Measurements from ENCODE around the gene PRELP.
"Not testable (repeated sequence)": the region's sequence is repeated elsewhere in the genome, so short reads cannot be mapped to it uniquely, and the experiment has no call there.

PRELP gene

GRCh38 chr1:203518139-203518538 is 42.5 kb downstream of the PRELP start:
- not testable (repeated sequence) for H2BK15ac ChIP-seq (ENCODE audit: low read length); H3K14ac ChIP-seq (ENCODE audit: low read length); H3K27ac ChIP-seq (replicated peaks; ENCODE audit: low read length); H2BK120ac ChIP-seq (ENCODE audit: low read depth, low read length); H4K91ac ChIP-seq (ENCODE audit: low read depth, low read length, poor library complexity); H3K9ac ChIP-seq (ENCODE audit: low read depth, low read length, poor library complexity); H3K4me2 ChIP-seq (ENCODE audit: insufficient read depth, low read length, poor library complexity, severe bottlenecking); H2BK12ac ChIP-seq (ENCODE audit: low read length); DNase-seq (ENCODE audit: low spot score); H3K36me3 ChIP-seq (replicated peaks in 1 of 2; ENCODE audit: control insufficient read depth in 2 of 2, insufficient read depth in 2 of 2, low read length in 2 of 2); H2AFZ ChIP-seq (ENCODE audit: low read length); H4K8ac ChIP-seq (ENCODE audit: low read depth, low read length); H3K4ac ChIP-seq (ENCODE audit: low read length); H3K79me1 ChIP-seq (ENCODE audit: low read depth, low read length); H3K23ac ChIP-seq (ENCODE audit: low read depth, low read length, poor library complexity); H3K9me3 ChIP-seq (replicated peaks in 1 of 2; ENCODE audit: control insufficient read depth in 2 of 2, insufficient read depth in 1 of 2, low read depth in 1 of 2, low read length in 2 of 2); H3K4me3 ChIP-seq (ENCODE audit: low read length in 2 of 2); H2BK5ac ChIP-seq (ENCODE audit: low read length)
- H3K18ac ChIP-seq (ENCODE audit: low read length): peak overlapping the region; percentile 40
- peaks cover 0 to 26% (median 2%) of the 10 kb centered on the region in 3 experiments for H3K27me3 ChIP-seq (ENCODE audit: control insufficient read depth in 3 of 3, insufficient read depth in 3 of 3, low read depth in 1 of 3, low read length in 3 of 3)
- WGBS, 2 donors (ENCODE audit: extremely low coverage in 2 of 2, insufficient read length in 2 of 2, insufficient replicate concordance in 1 of 2): no CpG with 5 or more reads among the region's 4 CpGs
- peak overlapping the region; percentile 17 for H2AK5ac ChIP-seq (ENCODE audit: low read depth, low read length)
- H3K4me1 ChIP-seq (ENCODE audit: control insufficient read depth in 2 of 2, insufficient read depth in 1 of 2, low read depth in 1 of 2, low read length in 2 of 2): peaks cover 41 to 48% of the 10 kb centered on the region in 2 donors

DNA sequence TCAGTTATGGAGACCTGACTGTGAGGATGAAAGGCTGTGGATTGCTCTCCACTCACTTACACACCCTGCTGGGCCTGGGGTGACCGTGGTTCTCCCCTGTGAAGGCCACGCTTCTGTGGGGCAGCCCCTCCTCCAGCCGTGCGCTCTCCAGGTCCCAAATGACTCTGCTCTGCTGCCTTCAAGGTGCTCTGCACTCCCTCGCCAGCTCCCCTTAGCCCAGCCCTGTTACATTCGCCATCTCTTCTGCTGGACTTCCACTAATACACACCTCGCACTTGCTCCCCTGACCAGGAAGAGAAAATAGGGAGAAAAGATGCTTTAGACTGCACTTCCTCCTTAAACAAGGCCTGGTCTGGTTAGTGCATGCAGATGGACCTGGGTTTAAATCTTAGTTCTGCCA is 42.9 kb downstream of the PRELP start:
- Histone ChIP-seq H3K18ac (ENCODE audit: low read length) (peak overlapping the region; percentile 40), H3K4ac (ENCODE audit: low read length) (no peak overlapping the region), H3K9me3 (replicated peaks in 1 of 2; ENCODE audit: control insufficient read depth in 2 of 2, insufficient read depth in 1 of 2, low read depth in 1 of 2, low read length in 2 of 2) (no peaks in the 10 kb centered on the region), H3K4me2 (ENCODE audit: insufficient read depth, low read length, poor library complexity, severe bottlenecking) (no peak overlapping the region), H2AK5ac (ENCODE audit: low read depth, low read length) (peak overlapping the region; percentile 17), H2BK12ac (ENCODE audit: low read length) (peak overlapping the region; percentile 33), H3K36me3 (replicated peaks in 1 of 2; ENCODE audit: control insufficient read depth in 2 of 2, insufficient read depth in 2 of 2, low read length in 2 of 2) (no peaks in the 10 kb centered on the region), H4K91ac (ENCODE audit: low read depth, low read length, poor library complexity) (no peak overlapping the region), H3K79me1 (ENCODE audit: low read depth, low read length) (no peaks in the 10 kb centered on the region), H3K4me3 (ENCODE audit: low read length in 2 of 2) (no peak overlapping the region), H2BK15ac (ENCODE audit: low read length) (no peak overlapping the region), H4K8ac (ENCODE audit: low read depth, low read length) (no peak overlapping the region), H3K14ac (ENCODE audit: low read length) (no peak overlapping the region), H3K27ac (replicated peaks; ENCODE audit: low read length) (no peak overlapping the region), H2BK5ac (ENCODE audit: low read length) (no peak overlapping the region), H2AFZ (ENCODE audit: low read length) (no peak overlapping the region), H2BK120ac (ENCODE audit: low read depth, low read length) (no peak overlapping the region), H3K9ac (ENCODE audit: low read depth, low read length, poor library complexity) (no peak overlapping the region), H3K23ac (ENCODE audit: low read depth, low read length, poor library complexity) (no peak overlapping the region), H3K27me3 (ENCODE audit: control insufficient read depth in 3 of 3, insufficient read depth in 3 of 3, low read depth in 1 of 3, low read length in 3 of 3) (peaks cover 0 to 26% (median 2%) of the 10 kb centered on the region in 3 experiments), H3K4me1 (ENCODE audit: control insufficient read depth in 2 of 2, insufficient read depth in 1 of 2, low read depth in 1 of 2, low read length in 2 of 2) (peaks cover 37 to 46% of the 10 kb centered on the region in 2 donors)
- DNase-seq (ENCODE audit: low spot score): no peak
- WGBS, 2 donors (ENCODE audit: extremely low coverage in 2 of 2, insufficient read length in 2 of 2, insufficient replicate concordance in 1 of 2): no CpG with 5 or more reads among the region's 7 CpGs

DNA sequence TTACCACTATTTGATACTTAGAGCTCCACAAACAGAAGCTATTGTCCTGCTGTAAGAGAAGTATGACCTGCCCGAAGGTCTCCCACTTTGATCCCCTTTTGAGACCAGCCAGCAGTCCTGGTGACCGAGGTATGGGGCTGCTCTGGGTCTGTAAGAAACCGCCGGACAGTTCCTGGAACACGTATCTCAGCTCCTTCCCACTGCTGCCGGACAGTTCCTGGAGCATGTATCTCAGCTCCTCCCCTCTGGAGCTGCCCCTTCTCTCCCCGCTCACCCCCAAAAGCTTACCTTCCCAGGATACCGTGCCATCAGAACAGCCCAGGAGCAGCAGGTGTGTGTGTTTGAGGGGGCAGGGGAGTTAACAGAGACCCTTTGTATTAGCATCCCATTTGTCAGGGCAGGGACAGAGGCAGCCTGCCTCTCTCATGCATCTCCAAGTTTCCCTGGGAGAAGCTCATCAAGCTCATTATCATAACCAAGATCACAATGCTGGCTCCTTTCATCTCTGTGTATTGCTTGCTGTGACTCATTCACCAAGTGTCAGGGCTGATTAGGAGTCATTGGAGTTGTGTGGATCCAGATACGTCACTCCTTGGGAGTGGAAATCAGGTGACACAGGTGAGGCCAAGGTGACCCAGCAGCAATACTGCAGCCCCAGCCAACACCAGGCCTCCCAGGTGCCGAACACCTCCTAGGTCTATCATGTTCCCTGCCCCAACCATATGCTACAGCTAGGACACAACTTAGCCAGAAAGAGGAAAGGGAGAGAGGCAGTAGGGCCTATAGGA is 43.6 kb downstream of the PRELP start:
- no peak overlapping the region for H3K14ac ChIP-seq (ENCODE audit: low read length)
- no peak overlapping the region for H4K91ac ChIP-seq (ENCODE audit: low read depth, low read length, poor library complexity)
- no peak overlapping the region for H3K18ac ChIP-seq (ENCODE audit: low read length)
- H3K9me3 ChIP-seq (replicated peaks in 1 of 2; ENCODE audit: control insufficient read depth in 2 of 2, insufficient read depth in 1 of 2, low read depth in 1 of 2, low read length in 2 of 2): no peaks in the 10 kb centered on the region
- H3K27me3 ChIP-seq (ENCODE audit: control insufficient read depth in 3 of 3, insufficient read depth in 3 of 3, low read depth in 1 of 3, low read length in 3 of 3): peaks cover 0 to 26% (median 2%) of the 10 kb centered on the region in 3 experiments
- H4K8ac ChIP-seq (ENCODE audit: low read depth, low read length): no peak overlapping the region
- no peak overlapping the region for H2BK15ac ChIP-seq (ENCODE audit: low read length)
- H2AK5ac ChIP-seq (ENCODE audit: low read depth, low read length): peak overlapping the region; percentile 21
- H3K36me3 ChIP-seq (replicated peaks in 1 of 2; ENCODE audit: control insufficient read depth in 2 of 2, insufficient read depth in 2 of 2, low read length in 2 of 2): no peaks in the 10 kb centered on the region
- no peak overlapping the region for H2AFZ ChIP-seq (ENCODE audit: low read length)
- H3K23ac ChIP-seq (ENCODE audit: low read depth, low read length, poor library complexity): no peak overlapping the region
- H3K9ac ChIP-seq (ENCODE audit: low read depth, low read length, poor library complexity): no peak overlapping the region
- H3K4me3 ChIP-seq (ENCODE audit: low read length in 2 of 2): no peak overlapping the region
- H3K27ac ChIP-seq (replicated peaks; ENCODE audit: low read length): no peak overlapping the region
- no peak overlapping the region for H3K4ac ChIP-seq (ENCODE audit: low read length)
- no peak overlapping the region for H2BK12ac ChIP-seq (ENCODE audit: low read length)
- H3K79me1 ChIP-seq (ENCODE audit: low read depth, low read length): no peaks in the 10 kb centered on the region
- no peak for DNase-seq (ENCODE audit: low spot score)
- no peak overlapping the region for H3K4me2 ChIP-seq (ENCODE audit: insufficient read depth, low read length, poor library complexity, severe bottlenecking)
- no peak overlapping the region for H2BK5ac ChIP-seq (ENCODE audit: low read length)
- no CpG with 5 or more reads among the region's 10 CpGs for WGBS, 2 donors (ENCODE audit: extremely low coverage in 2 of 2, insufficient read length in 2 of 2, insufficient replicate concordance in 1 of 2)
- no peak overlapping the region for H2BK120ac ChIP-seq (ENCODE audit: low read depth, low read length)
- H3K4me1 ChIP-seq (ENCODE audit: control insufficient read depth in 2 of 2, insufficient read depth in 1 of 2, low read depth in 1 of 2, low read length in 2 of 2): peaks cover 32 to 42% of the 10 kb centered on the region in 2 donors

GRCh38 chr1:203519896-203520295 is 44.3 kb downstream of the PRELP start:
- H2BK12ac ChIP-seq (ENCODE audit: low read length): no peak overlapping the region
- no peaks in the 10 kb centered on the region for H3K9me3 ChIP-seq (replicated peaks in 1 of 2; ENCODE audit: control insufficient read depth in 2 of 2, insufficient read depth in 1 of 2, low read depth in 1 of 2, low read length in 2 of 2)
- no peak overlapping the region for H2BK5ac ChIP-seq (ENCODE audit: low read length)
- DNase-seq (ENCODE audit: low spot score): no peak
- H4K91ac ChIP-seq (ENCODE audit: low read depth, low read length, poor library complexity): no peak overlapping the region
- no peak overlapping the region for H3K23ac ChIP-seq (ENCODE audit: low read depth, low read length, poor library complexity)
- peaks cover 0 to 26% (median 2%) of the 10 kb centered on the region in 3 experiments for H3K27me3 ChIP-seq (ENCODE audit: control insufficient read depth in 3 of 3, insufficient read depth in 3 of 3, low read depth in 1 of 3, low read length in 3 of 3)
- H4K8ac ChIP-seq (ENCODE audit: low read depth, low read length): no peak overlapping the region
- H2BK120ac ChIP-seq (ENCODE audit: low read depth, low read length): no peak overlapping the region
- H3K27ac ChIP-seq (replicated peaks; ENCODE audit: low read length): no peak overlapping the region
- no peak overlapping the region for H2AFZ ChIP-seq (ENCODE audit: low read length)
- no peak overlapping the region for H3K14ac ChIP-seq (ENCODE audit: low read length)
- WGBS, 2 donors (ENCODE audit: extremely low coverage in 2 of 2, insufficient read length in 2 of 2, insufficient replicate concordance in 1 of 2): no CpG with 5 or more reads among the region's 6 CpGs
- peak overlapping the region; percentile 31 for H3K18ac ChIP-seq (ENCODE audit: low read length)
- H2AK5ac ChIP-seq (ENCODE audit: low read depth, low read length): peak overlapping the region; percentile 21
- H3K36me3 ChIP-seq (replicated peaks in 1 of 2; ENCODE audit: control insufficient read depth in 2 of 2, insufficient read depth in 2 of 2, low read length in 2 of 2): no peaks in the 10 kb centered on the region
- H3K4me2 ChIP-seq (ENCODE audit: insufficient read depth, low read length, poor library complexity, severe bottlenecking): no peak overlapping the region
- peaks cover 29 to 43% of the 10 kb centered on the region in 2 donors for H3K4me1 ChIP-seq (ENCODE audit: control insufficient read depth in 2 of 2, insufficient read depth in 1 of 2, low read depth in 1 of 2, low read length in 2 of 2)
- H3K4ac ChIP-seq (ENCODE audit: low read length): no peak overlapping the region
- H3K79me1 ChIP-seq (ENCODE audit: low read depth, low read length): no peaks in the 10 kb centered on the region
- H3K4me3 ChIP-seq (ENCODE audit: low read length in 2 of 2): no peak overlapping the region
- H2BK15ac ChIP-seq (ENCODE audit: low read length): no peak overlapping the region
- H3K9ac ChIP-seq (ENCODE audit: low read depth, low read length, poor library complexity): no peak overlapping the region

Data from neuronal stem cell (in vitro differentiated cells).